HG03045 (cell line): Measurements from ENCODE around the gene SRCAP.

Experiments used
- ATAC-seq: cut with Tn5 transposase; IDR thresholded peaks from one replicate; pipeline ENCODE4 v1.9.1; 2021; ENCODE audit warnings: mild to moderate bottlenecking, moderate library complexity; ENCODE audit not compliant: unreplicated experiment

SRCAP gene

GRCh38 chr16:30771726-30772125 is 72.8 kb downstream of the SRCAP start:
- no peak for ATAC-seq

- ATAC-seq, result no peak
Observed at GRCh38 chr16:30773826-30774225, 74.9 kb downstream of the SRCAP start.

GRCh38 chr16:30774367-30775130 is 75.6 kb downstream of the SRCAP start:
- no peak for ATAC-seq

- no peak for ATAC-seq
Observed at GRCh38 chr16:30775131-30775391, 76.1 kb downstream of the SRCAP start.

- ATAC-seq, result peak; percentile 55
Observed at GRCh38 chr16:30775392-30776188, 76.6 kb downstream of the SRCAP start.

- ATAC-seq, result no peak
Observed at GRCh38 chr16:30777591-30778297, 78.8 kb downstream of the SRCAP start.

- no peak for ATAC-seq
Observed at GRCh38 chr16:30778549-30779244, 79.7 kb downstream of the SRCAP start.

- no peak for ATAC-seq
Observed at GRCh38 chr16:30779596-30779995, 80.6 kb downstream of the SRCAP start.

GRCh38 chr16:30780021-30780420 is 81.0 kb downstream of the SRCAP start:
- no peak for ATAC-seq

- no peak for ATAC-seq
Observed at GRCh38 chr16:30780549-30780948, 81.6 kb downstream of the SRCAP start.

GRCh38 chr16:30782486-30783279 is 83.7 kb downstream of the SRCAP start:
- ATAC-seq, result no peak

GRCh38 chr16:30783280-30784109 is 84.5 kb downstream of the SRCAP start:
- ATAC-seq, result no peak

GRCh38 chr16:30784215-30784614 is 85.2 kb downstream of the SRCAP start:
- no peak for ATAC-seq

GRCh38 chr16:30785126-30786106 is 86.4 kb downstream of the SRCAP start:
- no peak for ATAC-seq

- no peak for ATAC-seq
Observed at GRCh38 chr16:30786115-30786935, 87.4 kb downstream of the SRCAP start.

GRCh38 chr16:30786936-30787612 is 88.1 kb downstream of the SRCAP start, which contains the start of gene ZNF629:
TSS of gene ZNF629 (minus strand) at chr16:30787205. CDS start at chr16:30784482, 2,723 bp downstream.
- ATAC-seq, result no peak
